HTR-8/SVneo (cell line): ENCODE data around the gene ZNF79.

Source experiments
- DNase-seq: peaks from one replicate; pipeline ENCODE4 v3.0.0; 2011; ENCODE audit warnings: low spot score, mixed read lengths; ENCODE audit not compliant: insufficient read length
- FAIRE-seq: peaks from 2 replicates; lab custom pipeline; 2011; peaks lifted over from hg19 to GRCh38; lab: Jason Lieb, UNC

Gene ZNF79

GRCh38 chr9:127491516-127491915 lies 67.3 kb downstream of the ZNF79 start:
- FAIRE-seq (no peak), DNase-seq (no peak)

GRCh38 chr9:127492616-127493015 lies 68.4 kb downstream of the ZNF79 start:
- FAIRE-seq, result no peak
- no peak for DNase-seq

GRCh38 chr9:127493592-127494303 lies 69.6 kb downstream of the ZNF79 start:
- DNase-seq, result no peak
- no peak for FAIRE-seq

- no peak for FAIRE-seq
Measured at GRCh38 chr9:127494304-127494702, 70.1 kb downstream of the ZNF79 start.

More at GRCh38 chr9:127494304-127494702, 70.1 kb downstream of the ZNF79 start:
- DNase-seq, result no peak
